HG03280 (cell line): ENCODE measurements around the gene TSHZ3.

ENCODE experiments used
- ATAC-seq: cut with Tn5 transposase; IDR thresholded peaks from one replicate; pipeline ENCODE4 v1.9.1; 2021; ENCODE audit warnings: mild to moderate bottlenecking, moderate library complexity; ENCODE audit not compliant: unreplicated experiment

The TSHZ3 gene

GRCh38 chr19:31252441-31252840 is 96.8 kb downstream of the TSHZ3 start:
- no peak for ATAC-seq

- ATAC-seq = no peak
Observed at GRCh38 chr19:31249217-31249616, 100.0 kb downstream of the TSHZ3 start.

GRCh38 chr19:31235806-31236205 is 113.4 kb downstream of the TSHZ3 start:
- ATAC-seq = no peak

GRCh38 chr19:31233295-31233800 is 115.9 kb downstream of the TSHZ3 start:
- no peak for ATAC-seq

GRCh38 chr19:31232871-31233270 is 116.4 kb downstream of the TSHZ3 start:
- no peak for ATAC-seq

- no peak for ATAC-seq
Observed at GRCh38 chr19:31232180-31232579, 117.1 kb downstream of the TSHZ3 start.

GRCh38 chr19:31231237-31231636 is 118.0 kb downstream of the TSHZ3 start:
- ATAC-seq = no peak

GRCh38 chr19:31226151-31226935 is 122.9 kb downstream of the TSHZ3 start:
- ATAC-seq = no peak
